GM19452 (cell line): ENCODE results near the gene TMEM129.

Source experiments
- ATAC-seq: cut with Tn5 transposase; IDR thresholded peaks from one replicate; pipeline ENCODE4 v1.9.1; 2021; ENCODE audit not compliant: unreplicated experiment

Gene TMEM129, protein sequence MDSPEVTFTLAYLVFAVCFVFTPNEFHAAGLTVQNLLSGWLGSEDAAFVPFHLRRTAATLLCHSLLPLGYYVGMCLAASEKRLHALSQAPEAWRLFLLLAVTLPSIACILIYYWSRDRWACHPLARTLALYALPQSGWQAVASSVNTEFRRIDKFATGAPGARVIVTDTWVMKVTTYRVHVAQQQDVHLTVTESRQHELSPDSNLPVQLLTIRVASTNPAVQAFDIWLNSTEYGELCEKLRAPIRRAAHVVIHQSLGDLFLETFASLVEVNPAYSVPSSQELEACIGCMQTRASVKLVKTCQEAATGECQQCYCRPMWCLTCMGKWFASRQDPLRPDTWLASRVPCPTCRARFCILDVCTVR

DNA sequence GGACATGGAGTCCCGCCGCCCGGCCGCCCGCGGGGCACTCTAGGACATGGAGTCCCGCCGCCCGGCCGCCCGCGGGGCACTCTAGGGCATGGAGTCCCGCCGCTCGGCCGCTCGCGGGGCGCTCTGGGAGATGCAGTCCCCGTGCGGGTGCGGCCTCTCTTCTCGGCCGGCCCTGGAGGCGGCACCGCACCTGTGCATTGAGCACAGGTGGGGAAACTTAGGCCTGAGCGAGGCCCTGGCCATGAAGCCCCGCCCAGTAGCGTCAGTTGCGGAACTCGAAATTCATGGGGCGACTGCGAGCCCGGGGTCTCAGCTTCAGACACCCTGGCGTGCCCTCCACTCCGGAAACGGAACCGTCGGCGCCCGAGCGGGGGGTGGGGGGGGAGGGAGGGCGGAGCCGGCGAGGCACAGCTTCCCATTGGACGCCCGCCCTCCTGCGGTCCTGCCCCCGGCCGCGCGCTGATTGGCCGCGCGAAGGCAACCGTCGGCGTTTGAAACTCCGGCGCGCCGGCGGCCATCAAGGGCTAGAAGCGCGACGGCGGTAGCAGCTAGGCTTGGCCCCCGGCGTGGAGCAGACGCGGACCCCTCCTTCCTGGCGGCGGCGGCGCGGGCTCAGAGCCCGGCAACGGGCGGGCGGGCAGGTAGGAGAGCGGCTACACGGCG, at the start of gene TMEM129, which contains the start of gene TACC3:
TSS of gene TMEM129 (minus strand) at position 321 of the 663 bp plus-strand sequence. CDS start 486 bp downstream, outside the sequence.
TSS of gene TACC3 (plus strand) at position 519 of the 663 bp plus-strand sequence. CDS start 1,901 bp downstream, outside the sequence.
- peak; percentile 75 for ATAC-seq

DNA sequence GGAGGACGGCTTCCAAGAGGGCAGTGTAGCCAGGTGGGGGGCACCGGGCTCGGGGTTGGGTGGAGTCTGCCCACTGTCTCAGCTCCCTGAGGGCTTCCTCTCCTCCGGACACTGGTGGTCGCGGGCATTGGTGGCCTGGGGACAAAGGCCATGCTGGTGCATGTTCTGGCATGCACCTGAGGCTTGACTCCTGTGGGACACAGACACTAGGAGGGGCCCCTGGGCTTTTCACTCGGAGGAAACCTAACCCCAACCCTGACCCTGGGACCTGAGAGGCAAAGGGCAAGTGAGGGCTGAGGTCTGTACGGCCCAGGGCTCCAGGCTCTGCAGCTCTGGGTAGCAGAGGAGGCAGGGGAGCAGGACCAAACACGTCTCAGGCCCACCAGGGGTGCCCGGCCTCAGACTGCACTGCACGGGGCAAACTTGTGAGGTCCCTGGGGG, 49.7 kb upstream of the TMEM129 start:
- ATAC-seq, result no peak

- no peak for ATAC-seq
Measured at GRCh38 chr4:1770245-1770644, 49.1 kb upstream of the TMEM129 start.

DNA sequence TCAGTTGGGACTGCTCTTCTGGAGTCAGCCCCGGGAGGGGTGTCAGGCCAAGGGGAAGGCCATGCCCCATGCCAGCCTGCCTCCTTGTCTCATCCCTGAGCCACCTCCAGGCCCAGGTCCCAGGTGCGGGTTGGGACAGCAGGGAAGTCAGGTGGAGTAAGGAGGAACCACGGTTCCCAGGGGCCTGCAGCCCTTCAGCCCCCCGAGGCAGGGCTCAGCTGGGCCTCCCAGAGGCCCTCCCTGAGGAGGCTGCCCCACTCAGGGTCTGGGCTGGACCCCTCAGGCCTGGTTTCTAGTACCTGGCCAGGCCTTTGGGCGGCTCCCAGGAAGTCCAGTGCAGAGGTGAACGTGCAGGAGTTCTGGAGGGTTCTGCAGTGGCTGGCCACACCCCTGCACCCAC, 48.6 kb upstream of the TMEM129 start:
- no peak for ATAC-seq

- ATAC-seq, result no peak
Measured at GRCh38 chr4:1768367-1769034, 47.4 kb upstream of the TMEM129 start.

DNA sequence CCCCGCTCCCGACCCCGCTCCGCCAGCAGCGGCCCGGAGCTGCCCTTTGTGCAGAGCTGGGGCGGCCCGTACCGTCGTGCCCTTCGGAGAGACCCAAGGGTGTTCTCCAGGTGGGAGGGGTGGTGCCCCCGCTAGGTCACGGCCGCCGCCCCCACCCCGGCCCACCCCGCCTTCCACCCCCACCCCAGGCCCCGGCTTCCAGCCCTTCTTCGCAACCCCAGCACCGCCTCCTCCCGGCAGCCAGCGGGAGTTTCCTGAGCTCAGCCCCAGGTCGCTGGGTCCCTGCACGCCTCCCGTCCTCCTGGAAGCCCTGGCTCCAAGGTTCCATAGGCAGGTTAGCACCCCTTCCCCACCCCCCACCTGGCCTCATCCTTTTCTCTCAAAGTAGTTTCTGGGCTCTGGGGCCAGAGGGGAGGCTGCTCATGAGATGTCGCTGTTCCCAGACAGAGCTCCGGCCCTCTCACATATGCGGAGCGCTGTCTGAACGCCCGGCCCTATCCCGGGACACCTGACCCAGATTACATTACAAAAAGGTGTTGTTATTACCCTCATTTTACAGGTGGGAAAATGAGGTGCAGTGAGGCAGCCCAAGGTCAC, 46.7 kb upstream of the TMEM129 start:
- ATAC-seq, result no peak

- ATAC-seq, result no peak
Measured at GRCh38 chr4:1767061-1767769, 46.1 kb upstream of the TMEM129 start.

GRCh38 chr4:1766106-1767060, 45.3 kb upstream of the TMEM129 start:
- ATAC-seq, result no peak

DNA sequence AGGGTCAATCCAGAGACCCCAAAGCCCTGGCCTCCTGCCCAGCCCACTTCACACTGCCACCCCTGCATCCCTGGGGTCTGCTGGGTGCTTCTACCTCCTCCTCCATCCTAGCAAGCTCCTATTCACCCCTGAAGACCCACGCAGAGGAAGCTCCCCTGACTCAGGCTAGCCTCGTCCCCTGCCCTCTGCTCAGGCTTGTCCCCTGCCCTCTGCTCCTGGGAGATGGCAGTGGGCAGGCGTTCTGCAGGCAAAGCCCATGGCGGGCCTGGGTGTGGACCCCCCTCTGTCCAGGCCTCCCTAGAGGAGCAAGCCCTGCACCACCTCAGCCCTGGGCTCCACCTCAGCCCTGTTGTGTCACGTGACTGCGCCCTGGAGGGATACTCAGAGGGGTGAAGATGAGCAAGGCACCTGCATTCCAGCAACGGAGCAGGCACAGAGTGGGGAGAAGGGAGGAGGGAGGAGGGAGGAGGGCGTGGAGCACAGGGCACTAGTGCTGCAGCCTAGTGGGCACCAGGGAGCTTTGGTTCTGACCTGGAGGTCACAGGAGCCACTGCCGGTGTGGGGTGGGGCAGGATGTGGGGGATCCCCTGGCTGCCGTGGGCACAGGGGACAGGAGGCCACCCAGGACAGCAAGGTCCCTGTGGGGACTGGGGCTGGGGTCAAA, 44.4 kb upstream of the TMEM129 start:
- ATAC-seq, result no peak

DNA sequence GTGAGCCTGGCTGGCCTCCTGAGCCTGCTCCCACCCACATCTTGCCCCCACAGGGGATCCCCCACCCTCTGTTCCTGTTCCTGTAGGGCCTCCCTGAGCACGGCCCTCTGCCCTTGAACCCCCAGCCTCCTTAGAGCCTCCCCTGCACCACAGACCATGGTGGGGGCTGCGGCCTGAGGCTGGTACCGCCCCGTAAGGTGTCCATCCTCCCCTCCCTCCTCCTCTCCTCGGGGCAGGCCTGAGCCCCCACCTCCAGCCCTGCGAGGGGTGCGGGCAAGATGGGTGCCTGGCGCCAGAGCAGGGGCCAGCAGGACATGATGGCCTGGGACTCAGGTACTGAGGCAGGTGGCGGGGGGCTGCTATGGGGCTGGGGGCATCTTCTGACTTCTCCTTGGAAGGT, 43.5 kb upstream of the TMEM129 start:
- ATAC-seq, result no peak

DNA sequence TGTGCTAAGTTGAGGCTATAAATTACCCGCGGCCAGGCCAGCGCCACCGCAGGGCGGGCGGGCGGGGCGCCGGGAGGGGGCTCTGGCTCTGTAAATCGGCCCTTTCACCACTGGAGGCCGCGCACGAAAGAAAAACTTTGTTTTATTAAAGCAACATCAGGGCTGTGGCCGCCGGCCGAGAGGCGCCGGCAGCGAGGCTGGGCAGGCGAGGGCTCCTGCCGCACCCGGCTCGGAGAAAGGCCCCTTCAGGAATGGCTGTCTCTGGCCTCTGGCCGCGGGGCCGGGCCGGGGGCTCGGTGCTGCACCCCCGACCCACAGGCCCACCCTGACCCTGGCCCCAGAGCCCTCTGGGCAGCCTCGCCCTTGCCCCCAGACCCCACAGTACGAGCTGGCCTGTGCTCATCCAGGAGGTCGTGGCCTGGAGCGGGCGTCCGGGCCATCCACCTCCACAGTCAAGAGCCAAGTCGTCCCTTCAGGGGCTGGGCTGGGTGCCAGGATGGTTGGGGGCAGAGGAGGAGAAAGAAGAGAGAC, 42.5 kb upstream of the TMEM129 start:
- no peak for ATAC-seq

DNA sequence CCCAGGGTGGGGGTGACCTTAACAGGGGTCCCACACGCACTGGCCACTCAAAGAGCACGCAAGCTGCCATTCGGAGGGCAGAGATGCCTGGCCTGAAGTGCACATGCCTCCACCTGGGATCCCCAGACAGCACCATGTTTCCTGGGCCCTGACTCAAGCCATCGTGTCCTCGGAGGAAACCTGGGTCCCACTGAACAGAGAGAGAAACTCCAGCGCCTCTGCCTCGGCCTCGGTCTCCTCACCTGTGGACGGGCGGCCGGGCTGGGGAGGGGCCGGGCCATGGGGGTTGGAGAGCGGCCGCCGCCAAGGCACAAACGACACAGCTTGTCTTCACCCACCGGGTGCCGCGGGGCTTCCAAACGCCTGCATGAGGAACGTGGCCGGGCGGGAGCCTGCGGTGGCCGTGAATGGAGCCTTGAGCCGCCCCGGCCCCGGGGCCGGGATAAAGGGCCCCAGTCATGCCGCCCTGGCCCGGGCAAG, 42.0 kb upstream of the TMEM129 start:
- ATAC-seq, result no peak

GRCh38 chr4:1762264-1763010, 41.3 kb upstream of the TMEM129 start:
- no peak for ATAC-seq

DNA sequence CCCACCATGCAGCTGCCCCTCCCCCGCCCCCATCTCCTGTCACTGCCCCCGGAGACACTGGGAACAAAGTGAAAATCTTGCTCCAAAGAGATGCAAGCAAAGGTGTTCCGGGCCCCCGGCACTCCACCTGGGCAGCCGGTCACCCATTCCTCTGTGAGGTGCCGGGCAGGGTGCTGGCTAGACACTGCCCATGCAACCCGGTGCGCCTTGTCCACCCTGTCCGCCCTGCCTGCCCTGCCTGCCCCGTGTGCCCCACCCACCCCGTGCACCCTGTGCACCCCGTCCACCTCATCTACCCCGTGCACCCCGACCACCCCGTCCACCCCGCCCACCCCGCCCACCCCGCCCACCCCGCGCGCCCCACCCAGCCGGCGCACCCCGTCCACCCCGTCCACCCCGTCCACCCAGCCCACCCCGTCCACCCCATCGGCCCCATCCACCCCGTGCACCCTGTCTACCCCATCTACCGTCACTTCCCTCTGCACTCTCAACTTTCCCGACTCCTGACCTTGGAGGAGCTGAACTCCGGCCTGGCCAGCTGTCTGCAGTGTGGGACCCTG, 40.1 kb upstream of the TMEM129 start:
- ATAC-seq, result no peak

DNA sequence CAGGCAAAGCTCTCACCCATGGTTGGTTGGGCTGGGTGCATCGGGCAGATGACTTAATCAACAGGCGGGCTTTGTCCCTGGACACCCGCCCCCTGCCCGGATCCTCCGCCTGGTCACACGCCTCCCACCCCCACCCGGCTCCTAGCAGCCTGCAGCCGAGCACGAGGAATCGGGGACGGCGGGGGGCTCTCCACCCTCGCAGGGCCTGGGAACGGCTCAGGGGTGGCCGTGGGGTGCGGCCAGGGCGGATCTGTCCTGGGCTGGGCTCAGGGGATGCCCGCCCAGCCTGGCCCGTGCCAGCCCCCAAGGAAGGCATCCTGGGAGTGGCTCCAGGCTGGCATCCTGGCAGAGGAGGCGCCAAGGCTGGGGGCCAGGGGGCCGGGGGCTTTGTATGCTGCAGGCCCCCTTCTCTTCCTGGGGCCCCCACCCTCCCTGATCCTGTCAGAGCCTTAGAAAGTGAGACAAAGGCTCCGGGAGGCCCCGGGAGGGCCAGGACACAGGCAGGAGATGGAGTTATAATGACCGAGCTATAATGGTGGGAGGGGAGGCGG, 39.5 kb upstream of the TMEM129 start:
- no peak for ATAC-seq

- ATAC-seq, result no peak
Measured at GRCh38 chr4:1759818-1760223, 38.7 kb upstream of the TMEM129 start.

DNA sequence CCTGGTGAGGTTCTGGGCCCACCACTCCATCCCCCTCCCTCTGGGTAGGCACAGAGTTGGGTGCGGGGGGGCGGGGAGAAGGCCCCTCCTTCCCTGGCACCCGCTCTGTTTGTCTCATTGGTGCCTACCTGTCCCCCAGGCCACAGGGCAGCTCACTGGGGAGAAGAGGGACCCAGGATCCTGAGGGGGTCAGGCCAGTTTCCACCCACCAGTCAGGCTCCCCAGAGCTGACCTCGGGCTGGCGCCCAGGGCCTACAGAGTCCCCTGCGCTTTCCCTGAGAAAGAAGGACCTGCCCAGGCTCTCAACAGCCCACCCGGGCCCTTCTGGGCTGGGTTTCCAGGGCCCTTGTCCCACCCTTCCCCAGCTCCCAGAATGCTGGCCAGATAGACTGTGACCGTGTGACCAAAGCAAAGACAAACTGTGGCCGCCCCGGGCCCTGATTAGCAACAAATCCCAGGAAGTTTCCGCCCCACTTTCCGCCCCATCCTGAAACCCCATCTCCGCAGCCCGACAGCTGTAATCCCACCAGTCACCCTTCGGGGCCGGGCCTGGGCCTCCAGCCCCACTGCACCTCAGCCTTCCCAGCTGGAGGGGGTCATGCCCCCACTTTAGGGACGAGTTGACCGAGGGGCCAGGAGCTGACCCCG, 38.2 kb upstream of the TMEM129 start:
- ATAC-seq, result no peak
